K562 (cell line): ENCODE data around the gene COX7B. TPM values are rescaled to one million over a fixed set of nuclear protein-coding genes. Genes with fewer than 3 reads are reported as not detected.

Experiments
- ATAC-seq: fragments of 200-7000 bp; cut with Tn5 transposase; 3 replicates; pipeline ENCODE4 v1.9.1; 2020; ENCODE audit warnings: moderate library complexity
- Bru-seq: library from RNA; stranded (reverse); fragments of 400-500 nt; gene quantifications from one replicate; lab custom pipeline; 2021; lab: Mats Ljungman, UMichigan
- BruChase-seq, 2 experiments: library from RNA; stranded (reverse); fragments of 400-500 nt; gene quantifications; one replicate each; lab custom pipeline; 2021; lab: Mats Ljungman, UMichigan
- BruUV-seq: library from RNA; stranded (reverse); fragments of 400-500 nt; replicated peaks from 2 replicates; lab custom pipeline; 2021; lab: Mats Ljungman, UMichigan
- CTCF ChIA-PET: fragments of 300-600 bp; formaldehyde crosslinking; extraction: SDS; loops from one replicate; lab custom pipeline; 2021; ENCODE audit warnings: low intra/inter-chr PET ratio; lab: Yijun Ruan, JAX
- POLR2A ChIA-PET: fragments of 300-600, 350-650 bp; sonication (Branson Sonifier 250); formaldehyde crosslinking; extraction: SDS; loops from one replicate; lab custom pipeline; 2021; ENCODE audit warnings: antibody characterized with exemption, inconsistent platforms; lab: Yijun Ruan, JAX
- DNase-seq, 4 experiments: peaks; one replicate each; pipeline versions ENCODE4 v3.0.0 to v3.0.0-alpha.2; 2011 to 2018; ENCODE audit warnings: low spot score in 3 of 4, mixed read lengths in 3 of 4; ENCODE audit errors: extremely low read depth in 1 of 4
- FAIRE-seq: peaks from 2 replicates; lab custom pipeline; 2011; peaks lifted over from hg19 to GRCh38; lab: Jason Lieb, UNC
- H2AFZ ChIP-seq: 2 replicates; pipeline ENCODE4 v1.6.0; 2011; ENCODE audit warnings: low read depth, low read length, control low read depth, inconsistent platforms
- H3K27ac ChIP-seq: fragments of 200-600 bp; 3 replicates; pipeline ENCODE4 v1.8.0; 2011; ENCODE audit warnings: low read depth, mild to moderate bottlenecking, control low read depth, inconsistent platforms, low read length, moderate library complexity, mixed read lengths; ENCODE audit errors: extremely low read depth
- H3K27me3 ChIP-seq, 2 experiments: fragments of 300-600 bp in 1 of 2; 2 replicates in 1 of 2; 3 replicates in 1 of 2; pipeline versions ENCODE4 v1.6.0 to v1.8.0; 2011; ENCODE audit warnings: inconsistent platforms in 2 of 2, low read length in 2 of 2, mild to moderate bottlenecking in 1 of 2, mixed read lengths in 1 of 2, moderate library complexity in 1 of 2; ENCODE audit not compliant: control insufficient read depth in 2 of 2, insufficient read depth in 2 of 2
- H3K36me3 ChIP-seq: fragments of 300-600 bp; 3 replicates; pipeline ENCODE4 v1.8.0; 2011; ENCODE audit warnings: mild to moderate bottlenecking, low read length, inconsistent platforms; ENCODE audit not compliant: control insufficient read depth, insufficient read depth
- H3K4me1 ChIP-seq, 2 experiments: fragments of 200-600 bp in 1 of 2; replicated peaks in 1 of 2; 2 replicates in 1 of 2; 3 replicates in 1 of 2; pipeline versions ENCODE4 v1.5.1 to v1.8.0; 2011; ENCODE audit warnings: inconsistent platforms in 2 of 2, low read length in 2 of 2, mild to moderate bottlenecking in 1 of 2, mixed read lengths in 1 of 2, moderate library complexity in 1 of 2; ENCODE audit not compliant: control insufficient read depth in 2 of 2, insufficient read depth in 2 of 2
- H3K4me2 ChIP-seq: 2 replicates; pipeline ENCODE4 v1.6.1; 2011; ENCODE audit warnings: low read length, control low read depth, inconsistent platforms, mixed read lengths; ENCODE audit not compliant: insufficient read depth
- H3K4me3 ChIP-seq: fragments of 200-600 bp; sonication (generic), shearing (Covaris generic); 2 replicates; pipeline ENCODE4 v1.5.1; 2016; ENCODE audit warnings: control low read depth, inconsistent platforms
- H3K79me2 ChIP-seq: fragments of 200-600 bp; 3 replicates; pipeline ENCODE4 v1.8.0; 2011; ENCODE audit warnings: low read length, inconsistent platforms; ENCODE audit not compliant: control insufficient read depth, insufficient read depth
- H3K9ac ChIP-seq, 2 experiments: 2 replicates each; pipeline versions ENCODE4 v1.6.0 to v1.6.1; 2011; ENCODE audit warnings: low read depth in 2 of 2, low read length in 2 of 2, control low read depth in 1 of 2, inconsistent platforms in 1 of 2, mild to moderate bottlenecking in 1 of 2, mixed read lengths in 1 of 2; ENCODE audit not compliant: insufficient read depth in 1 of 2
- H3K9me1 ChIP-seq: one replicate; pipeline ENCODE4 v1.6.0; 2011; ENCODE audit warnings: inconsistent platforms, mild to moderate bottlenecking, low read length, moderate library complexity; ENCODE audit not compliant: control insufficient read depth, insufficient read depth
- H3K9me3 ChIP-seq: replicated peaks from 2 replicates; pipeline ENCODE4 v1.5.1; 2011; ENCODE audit warnings: low read depth, low read length, inconsistent platforms; ENCODE audit not compliant: control insufficient read depth, insufficient read depth
- H4K20me1 ChIP-seq: replicated peaks from 2 replicates; pipeline ENCODE4 v1.6.1; 2011; ENCODE audit warnings: low read length, inconsistent platforms, mixed read lengths; ENCODE audit not compliant: control insufficient read depth, insufficient read depth
- GATAD2A ChIP-seq: fragments of 450-650 bp; IDR thresholded peaks from 2 replicates; pipeline ENCODE4 v1.6.1; 2017
- POU5F1 ChIP-seq: fragments of 150-350 bp; IDR thresholded peaks from 2 replicates; pipeline ENCODE4 v1.6.1; 2014; ENCODE audit warnings: borderline replicate concordance, low read length, low read depth, mild to moderate bottlenecking; ENCODE audit not compliant: partially characterized antibody
- STAT6 ChIP-seq: sonication (generic); formaldehyde crosslinking; IDR thresholded peaks from 2 replicates; pipeline ENCODE4 v1.8.1; 2023; ENCODE audit warnings: mild to moderate bottlenecking, missing genetic modification reagents
- TAF15 ChIP-seq: fragments of 200-400 bp; formaldehyde crosslinking; IDR thresholded peaks from 2 replicates; pipeline ENCODE4 v1.6.1; 2017; ENCODE audit warnings: mild to moderate bottlenecking, low read depth, low read length, moderate library complexity
- WGBS: fragments of 100-300 bp; shearing (Covaris generic); methylation state at CpG from one replicate; pipeline ENCODE4 v1.1.6; 2016; ENCODE audit warnings: low coverage, mixed read lengths; ENCODE audit not compliant: insufficient coverage; ENCODE audit errors: missing lambda C conversion rate; 5-methylcytosine and 5-hydroxymethylcytosine counted together
- in situ Hi-C: fragments of 300-500 bp; cut with MboI; formaldehyde crosslinking; loops from 4 replicates; pipeline ENCODE4 v1.15.0; 2018; ENCODE audit warnings: inconsistent platforms, mixed read lengths
- intact Hi-C: fragments of 100-400 bp; cut with micrococcal nuclease; formaldehyde crosslinking; loops from 2 replicates; pipeline ENCODE4 v1.14.2; 2022
- long read RNA-seq, 3 experiments: library from polyadenylated mRNA in 2 of 3; library from RNA in 1 of 3; unstranded in 2 of 3; stranded (forward) in 1 of 3; transcript quantifications; one replicate each; pipeline ENCODE4 v2.0.0, GENCODE V29; 2019 to 2022
- polyA minus RNA-seq, 3 experiments: library from RNA; depleted of rRNA, polyadenylated mRNA; stranded (reverse); fragments of >200 nt; gene quantifications; 2 replicates each; pipeline ENCODE4 v1.2.3, GENCODE V29; 2011
- polyA plus RNA-seq, 8 experiments: library from polyadenylated mRNA; depleted of rRNA in 4 of 8; stranded (reverse) in 5 of 8; unstranded in 3 of 8; fragments of >200 nt; fragmentation: Nextera tagmentation in 2 of 8; fragmentation: Illumina TruSeq in 1 of 8; extraction: Ambion mirVana in 2 of 8; extraction: Trizol in 1 of 8; gene quantifications; 2 replicates each; pipeline versions ENCODE4 v1.2.1 to v1.2.3, GENCODE V29; 2011 to 2014; ENCODE audit warnings: inconsistent platforms in 1 of 8, missing spikeins in 1 of 8
- total RNA-seq, 7 experiments: library from RNA; depleted of rRNA in 6 of 7; stranded (reverse); fragments of >200 nt in 6 of 7; fragmentation: Illumina TruSeq in 2 of 7; extraction: Trizol in 2 of 7; gene quantifications; 2 replicates each; pipeline versions ENCODE4 v1.2.1 to v1.2.3, GENCODE V29; 2011 to 2021; ENCODE audit warnings: low replicate concordance in 1 of 7
- TF ChIP-seq, protein P1 (sequence below): fragments of 450-650 bp; IDR thresholded peaks from 2 replicates; pipeline ENCODE4 v1.6.1; 2016; ENCODE audit warnings: antibody characterized with exemption
- TF ChIP-seq, protein P2 (sequence below): fragments of 150-350 bp; IDR thresholded peaks from 2 replicates; pipeline ENCODE4 v1.6.1; 2014; ENCODE audit warnings: low read depth, mild to moderate bottlenecking, low read length, borderline replicate concordance

COX7B gene
- total RNA-seq (2011; cell fraction: chromatin; rRNA removed; ENCODE audit: low replicate concordance) = 130 and 149 TPM in 2 replicates
- total RNA-seq (2011; cell fraction: nucleolus; rRNA removed) = 128 and 174 TPM in 2 replicates
- total RNA-seq (2011; cell fraction: nucleoplasm; rRNA removed) = 188 and 195 TPM in 2 replicates
- 577 and 694 TPM in 2 replicates for total RNA-seq (2014; rRNA removed)
- 1,307 and 1,325 TPM in 2 replicates for total RNA-seq (2014; rRNA removed; fragmentation: Illumina TruSeq; extraction: Trizol)
- total RNA-seq (2015; rRNA removed; fragmentation: Illumina TruSeq; extraction: Trizol) = 976 and 1,056 TPM in 2 replicates
- 549 and 655 TPM in 2 replicates for total RNA-seq (2021)
- polyA plus RNA-seq (2011; rRNA removed) = 2,285 and 2,612 TPM in 2 replicates
- 1,573 and 2,417 TPM in 2 replicates for polyA plus RNA-seq (2011; cell fraction: cytosol; rRNA removed)
- polyA plus RNA-seq (2011; cell fraction: nucleus; rRNA removed) = 356 and 864 TPM in 2 replicates
- polyA plus RNA-seq (2012) = 580 and 1,031 TPM in 2 replicates
- polyA plus RNA-seq (2014; fragmentation: Illumina TruSeq; extraction: Trizol) = 1,072 and 1,120 TPM in 2 replicates
- polyA plus RNA-seq (2014; fragmentation: Nextera tagmentation; extraction: Ambion mirVana) = 1,000 to 10,000 TPM; 2,613 to 2,891 TPM
- 1,602 and 1,756 TPM in 2 replicates for polyA plus RNA-seq (2014; rRNA removed)
- 631 and 748 TPM in 2 replicates for polyA minus RNA-seq (2011; rRNA and poly(A)+ RNA removed)
- 157 and 174 TPM in 2 replicates for polyA minus RNA-seq (2011; cell fraction: cytosol; rRNA and poly(A)+ RNA removed)
- 26.4 and 77.2 TPM in 2 replicates for polyA minus RNA-seq (2011; cell fraction: nucleus; rRNA and poly(A)+ RNA removed)
- percentile 97 among the genes with signal in this experiment for Bru-seq, nascent RNA
- BruChase-seq, experiment 1, labeled RNA remaining after a 2-hour chase = percentile 98 among the genes with signal in this experiment
- percentile 98 among the genes with signal in this experiment for BruChase-seq, experiment 2, labeled RNA remaining after a 6-hour chase
- long read RNA-seq, experiment 1, transcript COX7B-203 (3 exons, 2,471 nt) = major isoform, 373 of 575 reads
- long read RNA-seq, experiment 1, partial matches to known transcripts = 189 of 575 reads
- long read RNA-seq, experiment 1, other reads (novel, unspliced or antisense) = 8 of 575 reads
- long read RNA-seq, experiment 2, transcript COX7B-203 (3 exons, 2,471 nt) = major isoform, 286 of 324 reads
- long read RNA-seq, experiment 2, partial matches to known transcripts = 4 of 324 reads
- long read RNA-seq, experiment 2, other reads (novel, unspliced or antisense) = 33 of 324 reads
- long read RNA-seq, experiment 3, transcript COX7B-203 (3 exons, 2,471 nt) = major isoform, 590 of 601 reads
- long read RNA-seq, experiment 3, partial matches to known transcripts = 0 of 601 reads
- long read RNA-seq, experiment 3, other reads (novel, unspliced or antisense) = 9 of 601 reads

DNA sequence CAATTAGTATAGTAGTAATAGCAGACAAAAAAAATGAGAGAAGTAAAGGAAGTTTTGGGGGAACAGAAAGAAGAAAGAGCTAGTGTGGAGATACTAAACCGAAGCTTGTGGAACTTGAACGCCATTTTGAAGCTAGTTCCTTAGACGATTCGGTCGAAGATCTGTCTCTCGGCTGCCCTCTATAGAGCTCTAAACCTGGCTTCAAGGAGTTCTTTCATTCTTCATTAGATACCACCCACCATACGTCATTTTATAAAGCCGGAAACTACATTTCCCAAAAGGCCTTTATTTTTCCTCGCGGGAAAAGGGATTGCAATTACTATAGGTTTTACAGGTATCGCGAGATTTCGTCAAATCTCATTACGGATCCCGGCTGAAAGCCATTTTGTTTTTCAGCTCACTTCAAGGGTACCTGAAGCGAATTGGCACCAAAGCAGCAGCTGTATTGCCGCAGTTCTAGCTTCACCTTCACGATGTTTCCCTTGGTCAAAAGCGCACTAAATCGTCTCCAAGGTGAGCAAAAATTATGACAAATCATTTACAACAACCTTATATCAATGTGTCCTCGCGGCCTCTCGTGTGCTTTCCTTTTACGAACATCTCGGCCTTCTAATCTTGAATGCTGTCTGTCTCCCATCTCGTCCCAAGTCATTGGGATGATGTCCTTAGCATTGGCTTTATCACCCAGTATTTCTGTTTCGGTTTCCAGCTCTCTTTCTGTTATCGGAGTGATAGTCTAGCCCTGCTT lies at the start of gene COX7B:
Gene COX7B, plus strand, starts transcription at position 388 of the 748 bp plus-strand sequence. Its CDS starts 86 bp downstream, at position 474.
- Histone ChIP-seq H3K27me3 (no peaks in the 10 kb centered on the region), H3K79me2 (peaks cover 50% of the 10 kb centered on the region), H3K4me3 (peak within 1 kb of the TSS; percentile 74), H3K36me3 (peaks cover 37% of the 10 kb centered on the region), H3K4me1 (peaks cover 2 to 3% of the 10 kb centered on the region in 2 experiments; a peak in 2 of 5 replicates), H3K4me2 (peak within 1 kb of the TSS; percentile 92), H2AFZ (peak within 1 kb of the TSS; percentile 93), H3K9me1 (no peaks in the 10 kb centered on the region), H3K9ac (peak within 1 kb of the TSS; percentile 47 to 99), H4K20me1 (no peaks in the 10 kb centered on the region), H3K9me3 (peaks cover 3% of the 10 kb centered on the region; the same call in 1 of the 2 replicates), H3K27ac (peak within 1 kb of the TSS; percentile 99)
- FAIRE-seq (peak; percentile 95), ATAC-seq (peak; percentile 79), DNase-seq (peak; percentile 52 to 94 (median 67))
- WGBS = 2% methylated on average over 26 of the region's 28 CpGs
- intact Hi-C loops (loop anchor here (5.0 to 10.0 kb wide), 4 partner anchors 112 to 454 kb away; partner anchors contain the start of genes ATRX, FGF16 and PGK1), in situ Hi-C loops (no loop called here)
- BruUV-seq = no TSS peak
- ChIA-PET CTCF (no interaction called here), POLR2A (interaction anchor here (0.7 to 3.4 kb wide), 6 partner anchors 8 to 205 kb away, joined by 3 to 18 read pairs (median 3); partner anchors contain the start of genes ATP7A and PGK1)
- TF ChIP-seq, protein P1, sequence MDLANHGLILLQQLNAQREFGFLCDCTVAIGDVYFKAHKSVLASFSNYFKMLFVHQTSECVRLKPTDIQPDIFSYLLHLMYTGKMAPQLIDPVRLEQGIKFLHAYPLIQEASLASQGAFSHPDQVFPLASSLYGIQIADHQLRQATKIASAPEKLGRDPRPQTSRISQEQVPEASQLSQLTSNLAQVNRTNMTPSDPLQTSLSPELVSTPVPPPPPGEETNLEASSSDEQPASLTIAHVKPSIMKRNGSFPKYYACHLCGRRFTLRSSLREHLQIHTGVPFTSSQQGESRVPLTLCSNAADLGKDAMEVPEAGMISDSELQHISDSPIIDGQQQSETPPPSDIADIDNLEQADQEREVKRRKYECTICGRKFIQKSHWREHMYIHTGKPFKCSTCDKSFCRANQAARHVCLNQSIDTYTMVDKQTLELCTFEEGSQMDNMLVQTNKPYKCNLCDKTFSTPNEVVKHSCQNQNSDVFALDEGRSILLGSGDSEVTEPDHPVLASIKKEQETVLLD = no peak
- TF ChIP-seq TAF15 (no peak), POU5F1 (no peak), STAT6 (CRISPR knock-in tag) (no peak), GATAD2A (no peak)
- TF ChIP-seq, protein P2, sequence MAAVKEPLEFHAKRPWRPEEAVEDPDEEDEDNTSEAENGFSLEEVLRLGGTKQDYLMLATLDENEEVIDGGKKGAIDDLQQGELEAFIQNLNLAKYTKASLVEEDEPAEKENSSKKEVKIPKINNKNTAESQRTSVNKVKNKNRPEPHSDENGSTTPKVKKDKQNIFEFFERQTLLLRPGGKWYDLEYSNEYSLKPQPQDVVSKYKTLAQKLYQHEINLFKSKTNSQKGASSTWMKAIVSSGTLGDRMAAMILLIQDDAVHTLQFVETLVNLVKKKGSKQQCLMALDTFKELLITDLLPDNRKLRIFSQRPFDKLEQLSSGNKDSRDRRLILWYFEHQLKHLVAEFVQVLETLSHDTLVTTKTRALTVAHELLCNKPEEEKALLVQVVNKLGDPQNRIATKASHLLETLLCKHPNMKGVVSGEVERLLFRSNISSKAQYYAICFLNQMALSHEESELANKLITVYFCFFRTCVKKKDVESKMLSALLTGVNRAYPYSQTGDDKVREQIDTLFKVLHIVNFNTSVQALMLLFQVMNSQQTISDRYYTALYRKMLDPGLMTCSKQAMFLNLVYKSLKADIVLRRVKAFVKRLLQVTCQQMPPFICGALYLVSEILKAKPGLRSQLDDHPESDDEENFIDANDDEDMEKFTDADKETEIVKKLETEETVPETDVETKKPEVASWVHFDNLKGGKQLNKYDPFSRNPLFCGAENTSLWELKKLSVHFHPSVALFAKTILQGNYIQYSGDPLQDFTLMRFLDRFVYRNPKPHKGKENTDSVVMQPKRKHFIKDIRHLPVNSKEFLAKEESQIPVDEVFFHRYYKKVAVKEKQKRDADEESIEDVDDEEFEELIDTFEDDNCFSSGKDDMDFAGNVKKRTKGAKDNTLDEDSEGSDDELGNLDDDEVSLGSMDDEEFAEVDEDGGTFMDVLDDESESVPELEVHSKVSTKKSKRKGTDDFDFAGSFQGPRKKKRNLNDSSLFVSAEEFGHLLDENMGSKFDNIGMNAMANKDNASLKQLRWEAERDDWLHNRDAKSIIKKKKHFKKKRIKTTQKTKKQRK = no peak
